Mammary epithelial cell (primary cell): ENCODE results near the gene RAMACL.

ENCODE experiments used
- CTCF ChIP-seq, 2 donors: IDR thresholded peaks in 1 of 2; conservative IDR thresholded peaks in 1 of 2; 2 replicates each; pipeline ENCODE4 v1.5.1; 2011 to 2012; ENCODE audit warnings: inconsistent platforms in 2 of 2, low read length in 2 of 2, mild to moderate bottlenecking in 2 of 2, control low read depth in 1 of 2, low read depth in 1 of 2; ENCODE audit not compliant: insufficient read depth in 1 of 2; ENCODE audit errors: extremely low read depth in 1 of 2
- EZH2 ChIP-seq: IDR thresholded peaks from 2 replicates; pipeline ENCODE4 v1.6.1; 2012; ENCODE audit warnings: low read length, inconsistent platforms, borderline replicate concordance

DNA sequence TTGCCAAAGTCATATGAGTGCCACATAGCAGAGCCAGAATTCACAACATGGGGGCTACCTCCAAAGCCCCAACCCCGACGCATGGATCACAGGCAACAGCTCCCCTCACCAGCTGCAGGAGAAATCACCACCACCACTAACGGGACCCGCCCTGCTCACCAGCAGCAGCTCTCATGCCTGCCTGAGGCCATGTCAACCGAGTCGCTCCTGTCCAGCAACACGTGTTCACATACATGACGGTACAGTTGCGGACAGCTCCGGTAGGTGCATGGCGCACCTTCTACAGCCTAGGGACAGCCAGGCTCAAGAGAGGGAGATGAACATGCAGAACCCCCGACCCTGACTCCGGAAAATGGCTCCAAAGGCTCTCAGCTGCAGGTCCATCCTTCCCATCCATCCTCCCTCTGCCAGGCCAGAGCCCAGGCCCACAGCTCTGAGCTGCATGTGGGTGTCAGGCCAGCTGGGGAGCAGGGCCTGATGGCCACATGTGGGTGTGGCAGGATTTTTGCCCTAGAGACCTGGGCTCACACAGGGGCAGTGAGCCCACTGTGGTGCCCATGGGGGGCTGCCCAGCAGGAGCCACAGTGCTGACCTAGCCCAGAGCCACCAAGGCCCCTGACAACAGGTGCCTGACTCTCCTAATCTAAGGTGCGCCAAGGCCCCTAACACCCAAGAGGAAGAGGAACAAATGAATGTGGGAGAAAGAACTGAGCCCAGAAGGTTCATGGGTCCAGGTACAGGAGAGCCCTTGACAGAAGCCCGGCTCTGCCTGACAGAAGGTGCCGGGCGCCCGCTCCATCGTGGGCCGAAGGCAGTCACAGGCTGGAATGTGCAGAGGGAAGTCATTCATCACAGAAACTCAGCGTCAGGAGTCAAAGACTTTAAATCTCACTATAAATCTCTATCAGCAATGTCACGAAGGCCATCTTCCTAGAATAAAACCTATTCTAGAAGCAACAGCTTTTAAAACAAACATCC is 30.1 kb upstream of the RAMACL start:
- TF ChIP-seq CTCF (conservative IDR thresholded peaks at IDR 0.05 in 1 of 2, IDR thresholded peaks at IDR 0.05 in 1 of 2; ENCODE audit: extremely low read depth in 1 of 2, insufficient read depth in 1 of 2, low read depth in 1 of 2, low read length in 2 of 2) (no peak), EZH2 (no peak)
